Endothelial cell of umbilical vein (primary cell): ENCODE data around the gene KRTAP4-4.

ENCODE experiments used
- EZH2 ChIP-seq: IDR thresholded peaks from 2 replicates; pipeline ENCODE4 v1.6.1; 2012; ENCODE audit warnings: borderline replicate concordance, low read depth, mild to moderate bottlenecking, moderate library complexity, low read length, inconsistent platforms; ENCODE audit not compliant: severe bottlenecking
- TF ChIP-seq, protein P1 (sequence below), 2 donors: IDR thresholded peaks; 1 replicate in 1 of 2; 2 replicates in 1 of 2; pipeline ENCODE4 v1.5.1; 2011; ENCODE audit warnings: low read length in 2 of 2, mild to moderate bottlenecking in 2 of 2, moderate library complexity in 2 of 2, control low read depth in 1 of 2, inconsistent platforms in 1 of 2, low read depth in 1 of 2; ENCODE audit not compliant: insufficient read depth in 1 of 2; ENCODE audit errors: extremely low read depth in 1 of 2

DNA sequence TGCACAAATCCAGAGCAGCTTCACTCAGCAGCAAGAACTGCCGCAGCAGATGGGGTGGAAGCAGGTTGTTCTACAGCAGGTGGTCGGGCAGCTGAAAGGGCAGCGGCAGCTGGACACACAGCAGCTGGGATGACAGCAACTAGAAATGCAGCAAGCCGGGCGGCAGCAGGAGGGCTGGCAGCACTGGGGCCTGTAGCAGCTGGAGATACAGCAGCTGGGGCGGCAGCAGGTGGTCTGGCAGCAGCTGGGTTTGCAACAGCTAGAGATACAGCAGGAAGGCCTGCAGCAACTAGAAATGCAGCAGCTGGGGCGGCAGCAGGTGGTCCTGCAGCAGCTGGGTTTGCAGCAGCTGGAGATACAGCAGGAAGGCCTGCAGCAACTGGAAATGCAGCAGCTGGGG is 7.0 kb upstream of the KRTAP4-4 start:
- TF ChIP-seq EZH2, result no peak
- TF ChIP-seq, protein P1, sequence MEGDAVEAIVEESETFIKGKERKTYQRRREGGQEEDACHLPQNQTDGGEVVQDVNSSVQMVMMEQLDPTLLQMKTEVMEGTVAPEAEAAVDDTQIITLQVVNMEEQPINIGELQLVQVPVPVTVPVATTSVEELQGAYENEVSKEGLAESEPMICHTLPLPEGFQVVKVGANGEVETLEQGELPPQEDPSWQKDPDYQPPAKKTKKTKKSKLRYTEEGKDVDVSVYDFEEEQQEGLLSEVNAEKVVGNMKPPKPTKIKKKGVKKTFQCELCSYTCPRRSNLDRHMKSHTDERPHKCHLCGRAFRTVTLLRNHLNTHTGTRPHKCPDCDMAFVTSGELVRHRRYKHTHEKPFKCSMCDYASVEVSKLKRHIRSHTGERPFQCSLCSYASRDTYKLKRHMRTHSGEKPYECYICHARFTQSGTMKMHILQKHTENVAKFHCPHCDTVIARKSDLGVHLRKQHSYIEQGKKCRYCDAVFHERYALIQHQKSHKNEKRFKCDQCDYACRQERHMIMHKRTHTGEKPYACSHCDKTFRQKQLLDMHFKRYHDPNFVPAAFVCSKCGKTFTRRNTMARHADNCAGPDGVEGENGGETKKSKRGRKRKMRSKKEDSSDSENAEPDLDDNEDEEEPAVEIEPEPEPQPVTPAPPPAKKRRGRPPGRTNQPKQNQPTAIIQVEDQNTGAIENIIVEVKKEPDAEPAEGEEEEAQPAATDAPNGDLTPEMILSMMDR (IDR thresholded peaks at IDR 0.05; ENCODE audit: extremely low read depth in 1 of 2, insufficient read depth in 1 of 2, low read depth in 1 of 2, low read length in 2 of 2), result no peak
